Sigmoid colon (tissue), 7 donors: ENCODE results near the gene NLRP14. TPM values are rescaled to one million over a fixed set of nuclear protein-coding genes. Genes with fewer than 3 reads are reported as not detected.

ENCODE experiments used
- DNase-seq: peaks from one replicate; pipeline ENCODE4 v3.0.0-alpha.2; 2019
- H3K27ac ChIP-seq, 4 donors: fragments of 200-600 bp; sonication (generic); one replicate each; pipeline ENCODE4 v1.5.1; 2016 to 2019; ENCODE audit warnings: mild to moderate bottlenecking in 1 of 4
- H3K27me3 ChIP-seq, 3 donors: fragments of 200-600 bp; sonication (generic); one replicate each; pipeline ENCODE4 v1.5.1; 2019; ENCODE audit warnings: mild to moderate bottlenecking in 1 of 3
- H3K36me3 ChIP-seq, 4 donors: fragments of 200-600 bp; sonication (generic); one replicate each; pipeline ENCODE4 v1.5.1; 2016 to 2019
- H3K4me1 ChIP-seq, 4 donors: fragments of 200-600 bp; sonication (generic); one replicate each; pipeline ENCODE4 v1.5.1; 2017 to 2019
- H3K4me3 ChIP-seq, 4 donors: fragments of 200-600 bp; sonication (generic); one replicate each; pipeline ENCODE4 v1.5.1; 2017 to 2019; ENCODE audit warnings: mild to moderate bottlenecking in 2 of 4, moderate library complexity in 1 of 4
- H3K9me3 ChIP-seq, 4 donors: fragments of 200-600 bp in 3 of 4; sonication (generic) in 3 of 4; one replicate each; pipeline versions ENCODE4 v1.5.1 to v1.6.1; 2013 to 2019
- CTCF ChIP-seq, 4 experiments: fragments of 450-650 bp in 3 of 4; fragments of 200-600 bp in 1 of 4; IDR thresholded peaks; one replicate each; pipeline ENCODE4 v1.5.1; 2016 to 2019; ENCODE audit warnings: antibody characterized with exemption in 4 of 4, mild to moderate bottlenecking in 3 of 4, moderate library complexity in 2 of 4
- EP300 ChIP-seq, 4 donors: sonication (generic); formaldehyde crosslinking; IDR thresholded peaks; one replicate each; pipeline ENCODE4 v1.6.1; 2017; ENCODE audit warnings: antibody characterized with exemption in 4 of 4
- POLR2A ChIP-seq, 2 donors: fragments of 450-650 bp; IDR thresholded peaks; one replicate each; pipeline ENCODE4 v1.6.1; 2016; ENCODE audit warnings: antibody characterized with exemption in 2 of 2, mild to moderate bottlenecking in 2 of 2, moderate library complexity in 2 of 2
- POLR2AphosphoS5 ChIP-seq, 4 donors: sonication (generic); formaldehyde crosslinking; IDR thresholded peaks; one replicate each; pipeline ENCODE4 v1.6.1; 2017; ENCODE audit warnings: antibody characterized with exemption in 4 of 4
- WGBS, 2 donors: extraction: QIAGEN DNeasy Blood & Tissue Kit; methylation state at CpG; one replicate each; pipeline ENCODE4 v1.1.7; 2013; 5-methylcytosine and 5-hydroxymethylcytosine counted together
- intact Hi-C: fragments of 100-400 bp; cut with DNase I; formaldehyde crosslinking; loops from one replicate; pipeline ENCODE4 v1.15.1; 2023
- polyA plus RNA-seq, 3 donors: library from polyadenylated mRNA; stranded (reverse); fragments of 200-250 nt; gene quantifications; one replicate each; pipeline ENCODE4 v1.2.3, GENCODE V29; 2013
- total RNA-seq, 4 donors: library from RNA; depleted of rRNA; stranded (reverse); fragments of >200 nt; gene quantifications; one replicate each; pipeline ENCODE4 v1.1.0, GENCODE V29; 2016
- donor health status: healthy with polysubstance abuse.
- donor health status: Bipolar disorder and iron deficiency.
- donor health status: healthy.

NLRP14 gene
- total and polyA plus RNA-seq, 7 donors = 0.01 to 0.36 TPM; not detected in 5

DNA sequence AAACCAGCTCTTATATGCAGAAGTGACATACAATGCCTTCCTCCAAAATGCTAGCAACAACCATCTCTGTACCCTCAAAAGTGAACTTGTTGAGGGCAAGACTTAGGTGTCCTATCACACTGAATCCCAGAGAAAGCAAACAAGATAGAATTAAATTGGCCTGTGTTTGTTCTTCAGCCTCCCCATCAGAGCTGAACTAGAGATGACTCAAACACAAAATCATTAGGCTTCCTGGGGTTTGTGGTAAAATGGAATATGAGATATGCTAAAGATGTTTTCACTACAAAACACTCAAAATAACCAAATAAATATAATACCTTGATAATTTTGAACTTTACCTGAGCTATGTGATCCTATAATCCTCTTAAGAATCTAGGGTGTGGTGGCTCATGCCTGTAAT is 31.8 kb upstream of the NLRP14 start:
- Histone ChIP-seq H3K27me3 (no peaks in the 10 kb centered on the region), H3K4me1 (peaks cover 0 to 15% (median 12%) of the 10 kb centered on the region in 4 donors), H3K36me3 (no peaks in the 10 kb centered on the region), H3K27ac (no peak overlapping the region), H3K9me3 (no peaks in the 10 kb centered on the region), H3K4me3 (no peak overlapping the region)
- TF ChIP-seq EP300 (IDR thresholded peaks at IDR 0.05) (no peak), CTCF (IDR thresholded peaks at IDR 0.05) (no peak), POLR2A (IDR thresholded peaks at IDR 0.05) (no peak), POLR2AphosphoS5 (IDR thresholded peaks at IDR 0.05) (no peak)
- DNase-seq = no peak
- intact Hi-C loops = no loop called here

- 84 to 85% methylated on average over 6 of the region's 6 CpGs for WGBS, 2 donors
- TF ChIP-seq EP300 (IDR thresholded peaks at IDR 0.05) = no peak
- no peak for TF ChIP-seq POLR2A (IDR thresholded peaks at IDR 0.05)
- no peak for TF ChIP-seq POLR2AphosphoS5 (IDR thresholded peaks at IDR 0.05)
- no peak for TF ChIP-seq CTCF (IDR thresholded peaks at IDR 0.05)
- DNase-seq = no peak
- intact Hi-C loops = loop anchor here (10.0 kb wide), 1 partner anchor 66 kb away; the partner anchor contains the start of genes OR2D3 and ZNF215
- Histone ChIP-seq H3K4me1 (peaks cover 0 to 15% (median 12%) of the 10 kb centered on the region in 4 donors), H3K27me3 (no peaks in the 10 kb centered on the region), H3K27ac (peak overlapping the region in 2 of 4 donors; percentile 78 to 80), H3K36me3 (no peaks in the 10 kb centered on the region), H3K9me3 (no peaks in the 10 kb centered on the region), H3K4me3 (no peak overlapping the region)
Observed at GRCh38 chr11:6991227-6991626, 29.1 kb upstream of the NLRP14 start.

- intact Hi-C loops = loop anchor here (2.0 to 10.0 kb wide), 2 partner anchors 29 to 67 kb away; partner anchors contain the start of genes NLRP14, OR2D3, ZNF214 and ZNF215
- Histone ChIP-seq H3K27ac (peak overlapping the region; percentile 31 to 80 (median 70)), H3K4me1 (peaks cover 0 to 15% (median 12%) of the 10 kb centered on the region in 4 donors), H3K36me3 (no peaks in the 10 kb centered on the region), H3K27me3 (no peaks in the 10 kb centered on the region), H3K4me3 (peak overlapping the region in 1 of 4 donors; percentile 22), H3K9me3 (no peaks in the 10 kb centered on the region)
- TF ChIP-seq EP300 (IDR thresholded peaks at IDR 0.05) (no peak), CTCF (IDR thresholded peaks at IDR 0.05) (no peak), POLR2A (IDR thresholded peaks at IDR 0.05) (no peak), POLR2AphosphoS5 (IDR thresholded peaks at IDR 0.05) (no peak)
- 80 to 82% methylated on average over 2 of the region's 2 CpGs for WGBS, 2 donors
- DNase-seq = no peak
Observed at GRCh38 chr11:6992026-6992425, 28.3 kb upstream of the NLRP14 start.

GRCh38 chr11:6992457-6993417 is 27.5 kb upstream of the NLRP14 start:
- WGBS, 2 donors = 28 to 55% methylated on average over 11 of the region's 11 CpGs
- peaks cover 0 to 15% (median 12%) of the 10 kb centered on the region in 4 donors for H3K4me1 ChIP-seq
- no peak for DNase-seq
- H3K4me3 ChIP-seq = peak overlapping the region in 2 of 4 donors; percentile 11 to 22
- peak overlapping the region; percentile 31 to 80 (median 70) for H3K27ac ChIP-seq
- no peaks in the 10 kb centered on the region for H3K36me3 ChIP-seq
- peak in 3 of 4 donors; percentile 62 to 74 (median 74) for TF ChIP-seq POLR2AphosphoS5 (IDR thresholded peaks at IDR 0.05)
- peak in 2 of 4 donors; percentile 36 to 80 for TF ChIP-seq EP300 (IDR thresholded peaks at IDR 0.05)
- no peak for TF ChIP-seq POLR2A (IDR thresholded peaks at IDR 0.05)
- no peaks in the 10 kb centered on the region for H3K27me3 ChIP-seq
- H3K9me3 ChIP-seq = no peaks in the 10 kb centered on the region
- intact Hi-C loops = loop anchor here (2.0 to 10.0 kb wide), 2 partner anchors 28 to 68 kb away; partner anchors contain the start of genes NLRP14, OR2D3, ZNF214 and ZNF215

DNA sequence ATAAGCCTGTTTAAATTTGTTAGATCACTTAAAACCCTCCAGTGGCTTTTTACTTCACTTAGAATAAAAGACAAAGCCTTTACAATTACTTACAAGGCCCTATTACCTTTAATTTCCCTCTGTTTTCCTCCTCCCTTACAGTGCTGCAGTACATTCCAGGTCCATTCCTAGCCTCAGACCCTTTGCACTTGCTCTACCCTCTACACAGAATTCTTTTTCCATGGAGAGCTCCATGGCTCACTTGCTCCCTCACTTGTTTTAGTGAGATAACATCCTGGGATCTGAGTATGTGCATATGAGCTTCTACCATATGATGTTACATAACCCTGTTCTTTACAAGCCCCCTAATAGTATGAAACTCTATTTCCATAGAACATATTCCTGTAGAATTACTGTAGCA is 24.6 kb upstream of the NLRP14 start:
- DNase-seq = no peak
- intact Hi-C loops = loop anchor here (10.0 kb wide), 1 partner anchor 71 kb away; the partner anchor contains the start of genes OR2D3 and ZNF215
- no peak for TF ChIP-seq POLR2A (IDR thresholded peaks at IDR 0.05)
- TF ChIP-seq POLR2AphosphoS5 (IDR thresholded peaks at IDR 0.05) = no peak
- no peak for TF ChIP-seq CTCF (IDR thresholded peaks at IDR 0.05)
- no peak for TF ChIP-seq EP300 (IDR thresholded peaks at IDR 0.05)
- no peak overlapping the region for H3K4me3 ChIP-seq
- peaks cover 0 to 10% (median 1%) of the 10 kb centered on the region in 4 donors for H3K36me3 ChIP-seq
- H3K27me3 ChIP-seq = no peaks in the 10 kb centered on the region
- no peaks in the 10 kb centered on the region for H3K9me3 ChIP-seq
- peaks cover 0 to 15% (median 12%) of the 10 kb centered on the region in 4 donors for H3K4me1 ChIP-seq
- no peak overlapping the region for H3K27ac ChIP-seq
